ENCODE measurements around the gene GALNT9.

GRCh38 chr12:132375747-132376463, 46.5 kb upstream of the GALNT9 start:
- no peak for TF ChIP-seq POLR2A (IDR thresholded peaks at IDR 0.05)
- no peak for TF ChIP-seq CTCF (IDR thresholded peaks at IDR 0.05)
- TF ChIP-seq POLR2AphosphoS5 (IDR thresholded peaks at IDR 0.05), result no peak

Measured in prostate gland (tissue), 2 donors.